GM13976 (cell line): ENCODE measurements around the gene GALNT7.
A peak's percentile ranks its signal among the peaks of the same experiment; 100 is the strongest.

Experiments
- DNase-seq: peaks from one replicate; pipeline ENCODE4 v3.0.0; 2012; ENCODE audit warnings: low spot score
- in situ Hi-C: fragments of 300-500 bp; cut with MboI; formaldehyde crosslinking; loops from one replicate; pipeline ENCODE4 v1.12.0; 2022; ENCODE audit warnings: low sequenced_read_pairs, mixed read lengths, inconsistent platforms; ENCODE audit not compliant: unreplicated experiment
- TF ChIP-seq, protein P1 (sequence below): IDR thresholded peaks from 2 replicates; pipeline ENCODE4 v1.5.1; 2012; ENCODE audit warnings: borderline replicate concordance, mild to moderate bottlenecking; ENCODE audit not compliant: insufficient read depth; ENCODE audit errors: extremely low read depth, missing control alignments, control extremely low read depth

GALNT7 gene

GRCh38 chr4:173161311-173161710 lies 7.3 kb upstream of the GALNT7 start:
- no peak for DNase-seq
- TF ChIP-seq, protein P1, sequence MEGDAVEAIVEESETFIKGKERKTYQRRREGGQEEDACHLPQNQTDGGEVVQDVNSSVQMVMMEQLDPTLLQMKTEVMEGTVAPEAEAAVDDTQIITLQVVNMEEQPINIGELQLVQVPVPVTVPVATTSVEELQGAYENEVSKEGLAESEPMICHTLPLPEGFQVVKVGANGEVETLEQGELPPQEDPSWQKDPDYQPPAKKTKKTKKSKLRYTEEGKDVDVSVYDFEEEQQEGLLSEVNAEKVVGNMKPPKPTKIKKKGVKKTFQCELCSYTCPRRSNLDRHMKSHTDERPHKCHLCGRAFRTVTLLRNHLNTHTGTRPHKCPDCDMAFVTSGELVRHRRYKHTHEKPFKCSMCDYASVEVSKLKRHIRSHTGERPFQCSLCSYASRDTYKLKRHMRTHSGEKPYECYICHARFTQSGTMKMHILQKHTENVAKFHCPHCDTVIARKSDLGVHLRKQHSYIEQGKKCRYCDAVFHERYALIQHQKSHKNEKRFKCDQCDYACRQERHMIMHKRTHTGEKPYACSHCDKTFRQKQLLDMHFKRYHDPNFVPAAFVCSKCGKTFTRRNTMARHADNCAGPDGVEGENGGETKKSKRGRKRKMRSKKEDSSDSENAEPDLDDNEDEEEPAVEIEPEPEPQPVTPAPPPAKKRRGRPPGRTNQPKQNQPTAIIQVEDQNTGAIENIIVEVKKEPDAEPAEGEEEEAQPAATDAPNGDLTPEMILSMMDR: no peak
- in situ Hi-C loops: no loop called here

DNA sequence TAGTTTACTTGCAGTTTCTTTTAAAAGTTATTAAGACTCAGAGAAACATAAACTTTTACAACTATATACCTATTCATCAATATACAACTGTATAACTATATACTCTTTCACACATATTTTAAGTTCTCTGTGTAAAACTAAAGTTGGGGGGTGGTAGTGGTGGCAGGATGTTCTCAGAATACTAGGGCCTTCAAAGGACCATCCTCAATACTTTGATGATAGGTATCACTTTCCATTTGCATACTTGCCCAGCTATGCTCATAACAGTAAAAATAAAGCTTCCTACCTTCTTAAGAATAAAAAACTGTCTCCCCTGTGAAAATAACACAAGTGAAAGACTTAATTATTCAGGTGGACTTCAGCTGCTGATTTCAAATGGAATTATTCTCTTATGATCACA lies 2.9 kb upstream of the GALNT7 start:
- TF ChIP-seq, protein P1: no peak
- in situ Hi-C loops: no loop called here
- DNase-seq: no peak

DNA sequence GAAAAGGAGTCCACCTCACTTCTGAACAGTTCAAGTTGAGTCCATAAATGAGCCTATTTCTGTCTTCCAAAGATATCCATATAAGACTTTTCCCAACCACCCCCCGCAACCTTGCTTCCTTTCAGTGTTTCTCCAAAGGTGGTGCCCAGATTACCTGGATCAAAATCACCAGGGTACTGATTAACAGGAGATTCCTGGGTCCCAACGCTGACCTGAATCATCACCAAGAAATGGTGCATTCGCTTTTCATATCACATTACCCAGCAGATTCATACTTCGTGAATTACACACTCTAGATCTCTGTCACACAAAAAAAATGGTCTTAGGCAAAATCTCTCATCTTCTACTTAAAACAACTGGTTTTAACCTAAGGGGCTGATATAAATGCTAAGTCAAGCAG lies 2.1 kb upstream of the GALNT7 start:
- in situ Hi-C loops: no loop called here
- TF ChIP-seq, protein P1: no peak
- DNase-seq: no peak

DNA sequence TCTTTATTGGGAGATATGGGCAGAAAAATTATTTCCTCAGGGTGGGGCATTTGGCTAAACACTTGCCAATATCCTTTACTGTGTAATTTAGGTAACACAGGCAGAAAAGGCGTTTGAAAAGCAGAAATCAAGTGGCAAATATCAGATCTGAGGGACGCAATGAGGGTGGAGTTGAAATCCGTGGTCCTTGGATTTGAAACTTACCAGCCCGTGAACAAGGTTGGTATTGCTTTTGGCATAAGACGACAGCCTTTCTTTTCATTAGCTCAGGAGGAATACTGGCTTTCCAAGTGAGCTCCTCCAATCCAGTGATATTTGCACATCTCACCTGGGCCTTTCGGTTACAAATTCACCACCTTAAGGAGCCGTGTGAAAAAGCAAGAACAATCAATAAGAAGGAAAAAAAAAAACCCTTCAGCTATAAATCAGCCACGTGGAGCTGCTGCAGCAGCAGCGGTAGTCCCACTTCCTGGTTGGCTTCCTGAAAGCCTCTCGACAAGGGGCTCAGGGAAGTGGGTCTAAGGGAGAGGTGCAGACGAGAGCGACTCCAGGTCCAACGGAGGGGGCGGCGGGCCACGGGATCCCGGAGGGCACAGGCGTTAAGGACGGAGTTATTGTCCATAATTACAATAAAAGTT lies 734 bp upstream of the GALNT7 start:
- peak; percentile 33 for DNase-seq
- TF ChIP-seq, protein P1: no peak
- in situ Hi-C loops: no loop called here

DNA sequence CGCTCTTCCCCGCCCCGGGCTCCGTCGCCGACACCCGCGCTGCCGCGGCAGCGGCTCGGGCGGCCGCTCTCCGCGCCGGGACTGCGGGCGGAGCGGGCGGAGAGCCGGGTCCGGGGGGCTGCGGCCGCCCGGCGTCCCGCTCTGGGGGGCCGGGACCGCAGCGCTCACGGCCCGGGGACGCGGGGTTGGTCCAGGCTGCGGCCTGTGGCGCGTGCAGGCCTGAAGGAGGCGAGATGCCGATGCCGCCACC lies 492 bp downstream of the GALNT7 start:
- in situ Hi-C loops: no loop called here
- DNase-seq: peak; percentile 69

DNA sequence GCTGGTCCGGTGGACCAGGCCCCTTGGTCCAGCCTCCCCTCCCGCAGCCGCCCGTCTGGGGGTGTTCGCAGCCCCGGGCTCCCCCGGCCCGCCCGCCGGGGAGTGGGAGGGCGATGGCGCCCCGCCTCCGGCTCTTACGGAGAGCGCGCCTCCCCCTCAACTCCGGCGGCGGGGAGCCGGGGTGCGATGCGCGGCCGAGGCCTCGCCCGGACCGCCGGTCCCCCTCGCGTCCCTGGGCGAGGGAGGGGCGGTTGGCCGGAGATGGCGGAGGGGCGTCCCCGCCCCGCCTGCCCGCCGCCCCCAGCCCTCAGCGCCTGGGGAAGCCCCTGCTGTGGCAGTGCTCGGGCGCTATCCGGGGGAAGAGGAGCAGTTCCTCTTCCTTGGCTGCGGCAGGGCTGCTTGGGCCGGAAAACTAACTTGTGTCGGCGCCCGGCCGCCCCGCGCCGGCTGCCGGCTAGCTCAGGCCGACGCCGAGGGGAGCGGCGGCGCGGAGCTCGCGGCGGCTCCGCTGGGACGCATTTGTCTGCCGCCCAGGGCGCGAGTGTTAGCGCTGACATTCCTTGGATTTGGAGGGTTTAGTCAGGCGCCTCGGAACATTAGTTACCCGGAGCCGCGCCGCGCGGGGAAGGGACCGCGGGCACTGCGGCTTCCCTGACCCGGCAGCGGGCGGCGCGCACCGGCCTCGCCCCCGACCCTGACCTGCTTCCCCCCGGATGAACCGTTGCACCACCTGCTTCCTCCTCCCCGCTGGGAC lies 994 bp downstream of the GALNT7 start:
- TF ChIP-seq, protein P1: no peak
- in situ Hi-C loops: no loop called here
- peak; percentile 91 for DNase-seq

More for the DNA sequence above, 492 bp downstream of the GALNT7 start:
- TF ChIP-seq, protein P1: no peak
